Ovary (tissue), 9 donors: Measurements from ENCODE around the gene CBX1. TPM values are rescaled to one million over a fixed set of nuclear protein-coding genes. Genes with fewer than 3 reads are reported as not detected.

Source experiments
- DNase-seq, 5 donors: peaks; one replicate each; pipeline ENCODE4 v3.0.0-alpha.2; 2019 to 2020
- H3K27ac ChIP-seq, 2 donors: fragments of 200-600 bp; one replicate each; pipeline versions ENCODE4 v1.5.1 to v1.8.0; 2019 to 2022
- H3K27me3 ChIP-seq: fragments of 200-600 bp; one replicate; pipeline ENCODE4 v1.8.0; 2022
- H3K36me3 ChIP-seq: fragments of 200-600 bp; sonication (generic); one replicate; pipeline ENCODE4 v1.5.1; 2019
- H3K4me1 ChIP-seq: one replicate; pipeline ENCODE4 v1.8.1; 2013; ENCODE audit warnings: mild to moderate bottlenecking, moderate library complexity; ENCODE audit not compliant: insufficient read depth
- H3K4me3 ChIP-seq: fragments of 200-600 bp; sonication (generic); one replicate; pipeline ENCODE4 v1.5.1; 2017
- H3K9me3 ChIP-seq, 2 donors: fragments of 200-600 bp in 1 of 2; sonication (generic) in 1 of 2; one replicate each; pipeline versions ENCODE4 v1.5.1 to v1.8.1; 2013 to 2019; ENCODE audit warnings: mild to moderate bottlenecking in 1 of 2, moderate library complexity in 1 of 2
- CTCF ChIP-seq, 3 donors: fragments of 450-650 bp in 2 of 3; fragments of 200-600 bp in 1 of 3; IDR thresholded peaks; one replicate each; pipeline versions ENCODE4 v1.5.1 to v1.8.0; 2016 to 2022; ENCODE audit warnings: antibody characterized with exemption in 3 of 3, mild to moderate bottlenecking in 1 of 3
- EP300 ChIP-seq: sonication (generic); formaldehyde crosslinking; IDR thresholded peaks from one replicate; pipeline ENCODE4 v1.6.1; 2017; ENCODE audit warnings: antibody characterized with exemption
- POLR2A ChIP-seq: fragments of 450-650 bp; IDR thresholded peaks from one replicate; pipeline ENCODE4 v1.6.1; 2017; ENCODE audit warnings: antibody characterized with exemption, mild to moderate bottlenecking, moderate library complexity
- WGBS, 3 donors: extraction: QIAGEN DNeasy Blood & Tissue Kit in 1 of 3; methylation state at CpG; one replicate each; pipeline versions ENCODE4 v1.1.5 to v1.1.7; 2013 to 2017; 5-methylcytosine and 5-hydroxymethylcytosine counted together
- intact Hi-C, 4 donors: fragments of 100-400 bp; cut with DNase I; formaldehyde crosslinking; loops; one replicate each; pipeline versions ENCODE4 v1.11.0 to v1.15.1; 2022 to 2023
- polyA plus RNA-seq, 2 donors: library from polyadenylated mRNA; stranded (reverse); fragments of 200-250 nt in 1 of 2; fragments of 350-450 nt in 1 of 2; fragmentation: Illumina TruSeq in 1 of 2; extraction: RNeasy Lipid Tissue Mini Kit (QIAGEN cat#74804) in 1 of 2; gene quantifications; one replicate each; pipeline ENCODE4 v1.2.3, GENCODE V29; 2013 to 2014
- total RNA-seq, 7 donors: library from RNA; depleted of rRNA in 2 of 7; stranded (reverse); fragments of >200 nt in 2 of 7; fragmentation: NEBNext Ultra II Directional in 3 of 7; extraction: Animal tissue kit (Norgen Biotek cat#: 25700) in 3 of 7; gene quantifications; one replicate each; pipeline versions ENCODE4 v1.1.0 to v1.2.4, GENCODE V29; 2016 to 2023
- donor health status: DM: no; HTN: no; CAD: no; lungs with moderate emphysema.
- donor health status: DM: no; HTN: no; CAD: no.
- donor health status: Bipolar disorder and iron deficiency.
- donor health status: DM: yes; HTN: yes; CAD: no.
- donor health status: DM: no; HTN: no; CAD: no.
- donor health status: DM: yes; HTN: yes; CAD: no.

CBX1 gene
- total and polyA plus RNA-seq, 9 donors = 35.4 to 106 (median 70.0) TPM

GRCh38 chr17:48046296-48046695 is 55.0 kb downstream of the CBX1 start:
- Histone ChIP-seq H3K4me3 (no peak overlapping the region), H3K9me3 (no peaks in the 10 kb centered on the region), H3K36me3 (no peaks in the 10 kb centered on the region), H3K27ac (no peak overlapping the region), H3K4me1 (peaks cover 12% of the 10 kb centered on the region), H3K27me3 (no peaks in the 10 kb centered on the region)
- TF ChIP-seq EP300 = no peak
- TF ChIP-seq CTCF (IDR thresholded peaks at IDR 0.05) = no peak
- no peak for TF ChIP-seq POLR2A
- 88 to 93% (median 90%) methylated on average over 7 of the region's 7 CpGs for WGBS, 3 donors
- intact Hi-C loops = no loop called here
- DNase-seq = no peak

- no peak for DNase-seq
- Histone ChIP-seq H3K4me1 (peaks cover 5% of the 10 kb centered on the region), H3K27me3 (no peaks in the 10 kb centered on the region), H3K27ac (no peak overlapping the region), H3K4me3 (no peak overlapping the region), H3K36me3 (no peaks in the 10 kb centered on the region), H3K9me3 (no peaks in the 10 kb centered on the region)
- 47 to 58% (median 47%) methylated on average over 8 of the region's 8 CpGs for WGBS, 3 donors
- intact Hi-C loops = no loop called here
- TF ChIP-seq EP300 (no peak), CTCF (IDR thresholded peaks at IDR 0.05) (no peak), POLR2A (no peak)
Observed at GRCh38 chr17:48045316-48046001, 55.8 kb downstream of the CBX1 start.

GRCh38 chr17:48044851-48045250 is 56.4 kb downstream of the CBX1 start:
- no peak for TF ChIP-seq POLR2A
- TF ChIP-seq EP300 = no peak
- no peak for TF ChIP-seq CTCF (IDR thresholded peaks at IDR 0.05)
- no peaks in the 10 kb centered on the region for H3K27me3 ChIP-seq
- H3K4me3 ChIP-seq = no peak overlapping the region
- peaks cover 3% of the 10 kb centered on the region for H3K4me1 ChIP-seq
- intact Hi-C loops = no loop called here
- no peaks in the 10 kb centered on the region for H3K9me3 ChIP-seq
- 82 to 85% (median 84%) methylated on average over 4 of the region's 4 CpGs for WGBS, 3 donors
- no peak overlapping the region for H3K27ac ChIP-seq
- no peaks in the 10 kb centered on the region for H3K36me3 ChIP-seq
- DNase-seq = no peak

- TF ChIP-seq POLR2A = no peak
- TF ChIP-seq EP300 = no peak
- TF ChIP-seq CTCF (IDR thresholded peaks at IDR 0.05) = no peak
- no peaks in the 10 kb centered on the region for H3K27me3 ChIP-seq
- WGBS, 3 donors = 76 to 79% (median 78%) methylated on average over 2 of the region's 2 CpGs
- no peaks in the 10 kb centered on the region for H3K9me3 ChIP-seq
- intact Hi-C loops = no loop called here
- H3K4me1 ChIP-seq = peaks cover 3% of the 10 kb centered on the region
- no peak overlapping the region for H3K27ac ChIP-seq
- no peak for DNase-seq
- no peaks in the 10 kb centered on the region for H3K36me3 ChIP-seq
- H3K4me3 ChIP-seq = no peak overlapping the region
Observed at GRCh38 chr17:48043176-48043575, 58.1 kb downstream of the CBX1 start.
